B cell (primary cell): Measurements from ENCODE around the gene NGLY1. TPM values are rescaled to one million over a fixed set of nuclear protein-coding genes. Genes with fewer than 3 reads are reported as not detected.

Source experiments
- ATAC-seq: fragments of 200-7000 bp; cut with Tn5 transposase; one replicate; pipeline ENCODE4 v1.10.0; 2021; ENCODE audit warnings: low read depth, mild to moderate bottlenecking, moderate number of reproducible peaks, moderate library complexity
- CTCF ChIA-PET: fragments of 350-600 bp; sonication (Branson Sonifier 250); formaldehyde crosslinking; loops from one replicate; lab custom pipeline; 2021; ENCODE audit warnings: antibody characterized with exemption, inconsistent platforms; lab: Charles Lee
- POLR2A ChIA-PET: fragments of 350-600 bp; sonication (Branson Sonifier 250); formaldehyde crosslinking; loops from one replicate; lab custom pipeline; 2021; ENCODE audit warnings: antibody characterized with exemption; lab: Charles Lee
- DNase-seq: peaks from one replicate; pipeline ENCODE4 v3.0.0; 2013
- H2AFZ ChIP-seq: 2 replicates; pipeline ENCODE4 v1.6.1; 2012; ENCODE audit warnings: mild to moderate bottlenecking, low read depth, low read length; ENCODE audit not compliant: insufficient read depth, poor library complexity, severe bottlenecking
- H3K27ac ChIP-seq, 2 donors: 1 replicate in 1 of 2; 2 replicates in 1 of 2; pipeline ENCODE4 v1.5.1; 2012 to 2013; ENCODE audit warnings: low read length in 2 of 2, mild to moderate bottlenecking in 2 of 2, moderate library complexity in 1 of 2
- H3K27me3 ChIP-seq, 4 experiments: fragments of 200-600 bp in 1 of 4; sonication (generic) in 1 of 4; replicated peaks in 1 of 4; 1 replicate in 2 of 4; 2 replicates in 2 of 4; pipeline versions ENCODE4 v1.6.1 to v1.7.0; 2013 to 2016; ENCODE audit warnings: low read length in 3 of 4, mild to moderate bottlenecking in 2 of 4, mixed read lengths in 1 of 4, moderate library complexity in 1 of 4; ENCODE audit not compliant: insufficient read depth in 4 of 4, control insufficient read depth in 3 of 4; ENCODE audit errors: control extremely low read depth in 1 of 4
- H3K36me3 ChIP-seq, 2 experiments: replicated peaks in 1 of 2; 1 replicate in 1 of 2; 2 replicates in 1 of 2; pipeline versions ENCODE4 v1.6.1 to v1.7.1; 2013; ENCODE audit warnings: low read length in 1 of 2; ENCODE audit not compliant: insufficient read depth in 2 of 2, control insufficient read depth in 1 of 2; ENCODE audit errors: control extremely low read depth in 1 of 2, extremely low read depth in 1 of 2
- H3K4me1 ChIP-seq, 2 donors: fragments of 200-600 bp in 1 of 2; sonication (generic) in 1 of 2; 1 replicate in 1 of 2; 2 replicates in 1 of 2; pipeline versions ENCODE4 v1.5.1 to v1.6.1; 2013 to 2017; ENCODE audit warnings: low read length in 2 of 2; ENCODE audit not compliant: control insufficient read depth in 2 of 2, insufficient read depth in 2 of 2
- H3K4me2 ChIP-seq: replicated peaks from 2 replicates; pipeline ENCODE3; 2012; ENCODE audit warnings: mild to moderate bottlenecking, low read depth, low read length; ENCODE audit not compliant: poor library complexity, severe bottlenecking
- H3K4me3 ChIP-seq, 5 experiments: fragments of 200-600 bp in 1 of 5; sonication (generic) in 1 of 5; 1 replicate in 3 of 5; 2 replicates in 2 of 5; pipeline versions ENCODE4 v1.5.1 to v1.7.0; 2011 to 2016; ENCODE audit warnings: low read length in 4 of 5, mild to moderate bottlenecking in 4 of 5, low read depth in 2 of 5, control low read depth in 1 of 5, moderate library complexity in 1 of 5; ENCODE audit not compliant: insufficient read depth in 1 of 5; ENCODE audit errors: control extremely low read depth in 1 of 5, extremely low read depth in 1 of 5
- H3K79me2 ChIP-seq: fragments of 200-600 bp; sonication (generic); one replicate; pipeline ENCODE4 v1.6.0; 2016; ENCODE audit warnings: low read length; ENCODE audit not compliant: control insufficient read depth, insufficient read depth
- H3K9ac ChIP-seq: fragments of 200-600 bp; sonication (generic); 2 replicates; pipeline ENCODE4 v1.6.1; 2017; ENCODE audit warnings: mild to moderate bottlenecking, low read length, moderate library complexity
- H3K9me3 ChIP-seq, 3 donors: one replicate each; pipeline versions ENCODE4 v1.6.1 to v1.7.1; 2013; ENCODE audit warnings: low read length in 2 of 3; ENCODE audit not compliant: control insufficient read depth in 2 of 3, insufficient read depth in 1 of 3; ENCODE audit errors: control extremely low read depth in 1 of 3
- H4K20me1 ChIP-seq: 2 replicates; pipeline ENCODE4 v1.6.0; 2012; ENCODE audit warnings: mild to moderate bottlenecking, low read length; ENCODE audit not compliant: insufficient read depth, control insufficient read depth, poor library complexity, severe bottlenecking
- H3K27ac Mint-ChIP-seq: one replicate; pipeline ENCODE4 v1.8.0; 2021; ENCODE audit warnings: mixed read lengths
- H3K27me3 Mint-ChIP-seq: one replicate; pipeline ENCODE4 v1.8.0; 2021; ENCODE audit warnings: mixed read lengths
- H3K4me1 Mint-ChIP-seq: one replicate; pipeline ENCODE4 v1.8.0; 2021; ENCODE audit warnings: mixed read lengths
- H3K4me3 Mint-ChIP-seq: one replicate; pipeline ENCODE4 v1.8.0; 2021; ENCODE audit warnings: mixed read lengths
- H3K9me3 Mint-ChIP-seq: one replicate; pipeline ENCODE4 v1.8.0; 2022; ENCODE audit warnings: mixed read lengths; ENCODE audit not compliant: insufficient read depth
- CTCF ChIP-seq: fragments of 200-600 bp; IDR thresholded peaks from one replicate; pipeline ENCODE4 v1.8.0; 2022; ENCODE audit warnings: antibody characterized with exemption, mild to moderate bottlenecking
- EZH2 ChIP-seq: IDR thresholded peaks from 2 replicates; pipeline ENCODE4 v1.6.1; 2012; ENCODE audit warnings: borderline replicate concordance, low read depth, mild to moderate bottlenecking, moderate library complexity, low read length; ENCODE audit not compliant: insufficient read depth, poor library complexity, severe bottlenecking
- WGBS: methylation state at CpG from one replicate; pipeline ENCODE4 v1.1.5; 2013; ENCODE audit warnings: missing lambda C conversion rate; ENCODE audit not compliant: insufficient coverage; 5-methylcytosine and 5-hydroxymethylcytosine counted together
- intact Hi-C: fragments of 100-400 bp; cut with micrococcal nuclease; formaldehyde crosslinking; loops from one replicate; pipeline ENCODE4 v1.10.0; 2022
- polyA plus RNA-seq: library from polyadenylated mRNA; depleted of rRNA; stranded (reverse); fragments of >200 nt; gene quantifications from 2 replicates; pipeline ENCODE4 v1.2.3, GENCODE V29; 2012
- total RNA-seq, 2 donors: library from RNA; stranded (reverse); fragments of 120-200 nt in 1 of 2; gene quantifications; 1 replicate in 1 of 2; 2 replicates in 1 of 2; pipeline versions ENCODE4 v1.2.3 to v1.2.4, GENCODE V29; 2013 to 2022

NGLY1 gene
- total and polyA plus RNA-seq, 2 donors (not counting 1 experiment from before 2014, with no cell fraction given), result 24.2 to 145 TPM

DNA sequence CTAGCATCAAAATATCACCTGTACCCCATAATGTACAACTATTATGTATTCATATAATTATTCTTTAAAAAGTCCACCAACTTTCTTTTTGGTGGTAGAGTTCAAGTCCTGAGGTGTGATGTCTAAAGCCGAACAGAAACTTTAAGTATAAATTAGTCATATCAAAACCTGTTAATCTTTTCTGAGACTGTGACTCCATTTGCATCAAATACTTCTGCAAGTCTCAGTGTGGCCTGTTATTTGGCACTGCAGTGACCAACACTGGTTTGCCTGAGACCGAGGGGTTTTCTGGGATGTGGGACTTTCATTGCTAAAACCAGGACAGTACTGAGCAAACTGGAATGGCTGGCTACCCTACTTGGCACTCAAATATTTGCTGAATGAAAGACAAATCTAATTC, 7.3 kb downstream of the NGLY1 start:
- DNase-seq, result no peak
- Mint-ChIP-seq H3K27ac (no peak overlapping the region), H3K4me1 (peaks cover 33% of the 10 kb centered on the region), H3K4me3 (no peak overlapping the region), H3K9me3 (no peaks in the 10 kb centered on the region), H3K27me3 (no peaks in the 10 kb centered on the region)
- Histone ChIP-seq H3K9me3 (no peaks in the 10 kb centered on the region), H3K79me2 (peaks cover 93% of the 10 kb centered on the region), H4K20me1 (peaks cover 41% of the 10 kb centered on the region), H3K4me1 (peaks cover 9 to 13% of the 10 kb centered on the region in 2 donors), H3K4me2 (no peak overlapping the region), H3K4me3 (no peak overlapping the region), H3K36me3 (peaks cover 14 to 55% of the 10 kb centered on the region in 2 experiments), H3K27me3 (no peaks in the 10 kb centered on the region), H2AFZ (no peak overlapping the region), H3K9ac (no peak overlapping the region), H3K27ac (no peak overlapping the region)
- 82% methylated on average over 1 of the region's 2 CpGs for WGBS
- CTCF ChIA-PET, result no interaction called here
- intact Hi-C loops, result no loop called here
- TF ChIP-seq CTCF (no peak), EZH2 (no peak)
- POLR2A ChIA-PET, result no interaction called here
- no peak for ATAC-seq

GRCh38 chr3:25768851-25769250, 14.4 kb downstream of the NGLY1 start:
- Histone ChIP-seq H2AFZ (peak overlapping the region; percentile 27), H3K4me1 (peaks cover 15 to 18% of the 10 kb centered on the region in 2 donors), H3K4me2 (peak overlapping the region; percentile 54), H3K4me3 (peak overlapping the region in 3 of 5 experiments; percentile 6 to 42 (median 15)), H3K9ac (peak overlapping the region; percentile 36), H3K9me3 (peaks cover 0 to 1% (median 0%) of the 10 kb centered on the region in 3 donors), H3K36me3 (peaks cover 2 to 23% of the 10 kb centered on the region in 2 experiments), H3K27ac (peak overlapping the region; percentile 60 to 71), H3K27me3 (no peaks in the 10 kb centered on the region), H4K20me1 (peaks cover 7% of the 10 kb centered on the region), H3K79me2 (peaks cover 70% of the 10 kb centered on the region)
- H3K4me3 Mint-ChIP-seq, result peak overlapping the region; percentile 76
- POLR2A ChIA-PET, result interaction anchor here (0.7 to 1.4 kb wide), 2 partner anchors 13 to 15 kb away, joined by 3 to 5 read pairs; partner anchors contain the start of gene NGLY1
- intact Hi-C loops, result loop anchor here (1.0 kb wide), 2 partner anchors 12 to 21 kb away; partner anchors contain the start of gene OXSM
- peak; percentile 88 for ATAC-seq
- peak overlapping the region; percentile 88 for H3K27ac Mint-ChIP-seq
- no peaks in the 10 kb centered on the region for H3K27me3 Mint-ChIP-seq
- TF ChIP-seq EZH2, result no peak
- TF ChIP-seq CTCF, result no peak
- no CpG with 5 or more reads among the region's 6 CpGs for WGBS
- DNase-seq, result peak; percentile 69
- H3K4me1 Mint-ChIP-seq, result peaks cover 45% of the 10 kb centered on the region
- CTCF ChIA-PET, result interaction anchor here (1.1 kb wide), 1 partner anchor 88 kb away, joined by 6 read pairs; no protein-coding TSS in a partner anchor
- no peaks in the 10 kb centered on the region for H3K9me3 Mint-ChIP-seq
